Endometrial microvascular endothelial cells (primary cell): Measurements from ENCODE around the gene SLC49A4. TPM values are rescaled to one million over a fixed set of nuclear protein-coding genes. Genes with fewer than 3 reads are reported as not detected.

ENCODE experiments used
- in situ Hi-C: cut with HindIII; loops from 2 replicates; pipeline ENCODE4 v1.10.0; 2017; ENCODE audit warnings: low sequenced_read_pairs, low pct_unique_long_range_greater_than_20kb; ENCODE audit errors: inconsistent ontology term
- total RNA-seq: library from RNA; depleted of rRNA; stranded (reverse); fragments of >200 nt; gene quantifications from one replicate; pipeline ENCODE4 v1.2.3, GENCODE V29; 2015; ENCODE audit errors: inconsistent ontology term

Gene SLC49A4
- total RNA-seq, 1 donor from 2014 or later = 12.0 TPM

GRCh38 chr3:122826278-122826677 lies 31.4 kb downstream of the SLC49A4 start:
- in situ Hi-C loops = no loop called here

GRCh38 chr3:122828281-122828680 lies 33.4 kb downstream of the SLC49A4 start:
- in situ Hi-C loops = no loop called here

- in situ Hi-C loops = no loop called here
These were observed 40.7 kb downstream of the SLC49A4 start for GRCh38 chr3:122835590-122835989.

DNA sequence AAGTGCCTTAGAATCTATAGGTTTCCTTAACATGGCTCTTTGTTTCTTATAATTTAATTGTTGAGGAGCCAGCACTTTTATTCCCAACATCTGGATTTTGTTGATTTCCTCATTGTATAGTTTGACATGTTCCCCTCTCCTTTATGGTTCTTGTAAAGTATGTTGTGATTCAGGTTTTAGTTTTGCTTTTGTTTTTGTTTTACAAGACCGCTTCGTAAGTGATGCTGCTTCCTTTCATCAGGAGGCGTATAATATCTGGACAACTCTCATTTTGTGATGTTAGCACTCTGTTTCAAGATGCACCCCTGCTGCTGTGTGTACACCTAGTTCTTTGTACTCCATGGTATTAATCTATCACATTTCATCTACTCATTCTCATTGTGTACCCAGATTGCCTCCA lies 48.7 kb downstream of the SLC49A4 start:
- in situ Hi-C loops = no loop called here

GRCh38 chr3:122857019-122857418 lies 62.1 kb downstream of the SLC49A4 start:
- in situ Hi-C loops = no loop called here

GRCh38 chr3:122858373-122858772 lies 63.5 kb downstream of the SLC49A4 start:
- in situ Hi-C loops = no loop called here

- in situ Hi-C loops = no loop called here
These were observed 64.3 kb downstream of the SLC49A4 start for GRCh38 chr3:122859021-122859805.

- in situ Hi-C loops = no loop called here
These were observed 67.5 kb downstream of the SLC49A4 start for GRCh38 chr3:122862381-122862780.

- in situ Hi-C loops = no loop called here
These were observed 69.6 kb downstream of the SLC49A4 start for GRCh38 chr3:122864498-122864897.

GRCh38 chr3:122868322-122868721 lies 73.5 kb downstream of the SLC49A4 start:
- in situ Hi-C loops = no loop called here

GRCh38 chr3:122873741-122874515 lies 79.1 kb downstream of the SLC49A4 start:
- in situ Hi-C loops = no loop called here

GRCh38 chr3:122875547-122876127 lies 80.8 kb downstream of the SLC49A4 start:
- in situ Hi-C loops = no loop called here

DNA sequence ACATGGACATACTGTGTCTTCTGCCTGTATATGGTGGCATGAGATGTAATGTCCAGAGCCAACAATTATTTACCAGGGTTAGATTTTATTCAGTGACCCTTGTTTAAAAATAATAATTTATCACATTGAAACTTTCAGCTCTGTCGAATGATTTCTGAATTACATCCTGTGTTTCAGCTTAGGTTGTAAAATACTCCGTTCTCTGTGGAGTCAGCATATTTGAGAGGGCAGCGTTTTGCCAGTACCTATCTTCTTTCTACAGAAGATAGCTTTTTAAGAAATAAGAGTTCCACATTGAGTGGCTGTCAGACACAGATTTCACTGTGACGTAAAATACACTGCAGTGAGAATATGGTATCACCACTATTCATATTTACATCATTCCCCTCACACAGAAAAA lies 85.3 kb downstream of the SLC49A4 start:
- in situ Hi-C loops = no loop called here

DNA sequence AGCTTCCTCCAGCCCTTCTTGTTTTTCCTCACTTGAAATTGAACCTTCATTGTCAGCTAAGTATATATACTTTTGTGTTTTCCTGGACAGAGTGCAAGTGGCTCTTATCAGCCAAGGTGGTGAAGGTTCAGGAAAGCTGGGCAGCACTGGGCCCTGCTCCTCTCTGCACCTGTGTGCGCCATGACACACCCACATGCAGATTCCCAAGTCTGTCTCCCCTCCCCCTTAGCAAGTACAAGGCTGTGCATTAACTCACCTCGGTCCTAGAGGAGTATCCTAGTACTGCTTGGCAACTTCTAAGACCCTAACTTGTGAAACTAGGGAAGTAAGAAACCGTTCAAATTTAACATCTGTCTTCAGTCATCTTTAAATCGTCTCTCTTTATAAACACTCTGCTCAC lies 85.8 kb downstream of the SLC49A4 start:
- in situ Hi-C loops = no loop called here

DNA sequence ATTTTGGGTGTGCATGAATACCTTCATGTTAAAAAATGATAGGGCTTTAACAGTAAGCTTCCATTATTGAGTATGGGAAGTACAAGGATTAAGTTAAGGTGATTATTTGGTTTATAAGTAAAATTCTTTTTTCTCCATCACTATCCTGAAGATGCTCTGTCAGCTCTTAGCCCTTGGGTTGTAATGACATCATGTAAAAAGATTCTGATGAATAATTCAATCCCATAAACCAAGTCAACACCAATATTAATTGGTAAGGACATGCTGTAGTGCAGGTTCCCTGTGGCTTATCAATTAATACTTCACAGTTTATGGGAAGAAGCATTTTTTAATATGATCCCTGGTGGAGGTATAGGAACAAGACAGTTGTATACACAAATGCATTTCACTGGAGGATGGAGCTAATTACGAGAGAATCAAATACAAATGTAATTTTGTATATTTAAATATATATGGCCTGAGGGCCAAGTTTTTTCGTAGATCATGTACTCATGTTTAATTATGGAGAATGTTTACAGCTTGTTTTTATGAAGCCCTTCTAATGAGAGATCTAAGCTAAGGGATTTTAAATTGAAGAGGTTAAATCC lies 87.6 kb downstream of the SLC49A4 start:
- in situ Hi-C loops = no loop called here

DNA sequence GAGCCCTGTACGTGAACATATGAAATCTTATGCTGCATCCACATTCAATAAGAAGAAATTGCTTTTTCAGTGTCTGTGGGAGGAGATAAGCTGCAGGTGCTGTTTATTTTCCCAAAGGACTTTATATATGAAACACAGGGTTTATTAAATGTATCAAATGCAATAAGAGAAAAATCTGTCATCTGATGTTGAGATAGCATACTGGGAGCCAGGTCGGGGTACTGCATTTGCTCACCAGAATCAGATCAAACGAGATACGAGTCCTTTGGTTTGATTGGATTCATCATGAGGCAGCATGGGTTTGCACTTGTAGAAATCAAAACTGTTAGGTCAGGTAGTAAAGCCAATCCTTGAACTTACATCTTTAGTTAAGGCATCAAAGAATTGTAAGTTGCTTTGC lies 91.4 kb downstream of the SLC49A4 start:
- in situ Hi-C loops = no loop called here

- in situ Hi-C loops = no loop called here
These were observed 92.1 kb downstream of the SLC49A4 start for GRCh38 chr3:122886946-122887345.

GRCh38 chr3:122890077-122890719 lies 95.3 kb downstream of the SLC49A4 start:
- in situ Hi-C loops = no loop called here

DNA sequence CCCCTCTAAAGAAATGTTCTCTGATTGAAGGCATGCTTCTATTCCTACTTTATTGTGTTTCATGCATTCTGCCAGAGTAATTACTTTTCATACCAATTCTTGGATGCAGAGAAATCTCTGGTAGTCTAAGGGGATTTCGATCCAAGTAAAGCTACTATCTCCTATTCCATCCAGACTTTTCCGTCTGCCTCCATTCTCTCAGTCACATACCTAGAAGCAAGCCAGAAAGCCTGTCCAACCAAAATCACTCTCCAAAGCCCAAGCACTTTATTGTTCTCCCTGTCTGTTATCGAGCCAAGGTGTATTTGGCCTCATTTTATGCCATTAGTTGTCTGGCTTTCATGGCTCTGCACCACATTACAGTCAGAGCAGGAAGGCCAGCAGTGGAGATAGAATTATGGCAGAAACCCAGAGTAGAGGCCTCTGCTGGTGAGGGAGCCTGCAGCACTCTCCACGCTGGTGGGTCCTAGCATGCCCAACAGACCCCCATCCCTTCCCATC lies 95.9 kb downstream of the SLC49A4 start:
- in situ Hi-C loops = no loop called here
